K562 (cell line): ENCODE measurements around the gene DEFB110. TPM values are rescaled to one million over a fixed set of nuclear protein-coding genes. Genes with fewer than 3 reads are reported as not detected.

Experiments used
- ATAC-seq: fragments of 200-7000 bp; cut with Tn5 transposase; 3 replicates; pipeline ENCODE4 v1.9.1; 2020; ENCODE audit warnings: moderate library complexity
- BruUV-seq: library from RNA; stranded (reverse); fragments of 400-500 nt; replicated peaks from 2 replicates; lab custom pipeline; 2021; lab: Mats Ljungman, UMichigan
- CTCF ChIA-PET: fragments of 300-600 bp; formaldehyde crosslinking; extraction: SDS; loops from one replicate; lab custom pipeline; 2021; ENCODE audit warnings: low intra/inter-chr PET ratio; lab: Yijun Ruan, JAX
- POLR2A ChIA-PET: fragments of 300-600, 350-650 bp; sonication (Branson Sonifier 250); formaldehyde crosslinking; extraction: SDS; loops from one replicate; lab custom pipeline; 2021; ENCODE audit warnings: antibody characterized with exemption, inconsistent platforms; lab: Yijun Ruan, JAX
- DNase-seq, 4 experiments: peaks; one replicate each; pipeline versions ENCODE4 v3.0.0 to v3.0.0-alpha.2; 2011 to 2018; ENCODE audit warnings: low spot score in 3 of 4, mixed read lengths in 3 of 4; ENCODE audit errors: extremely low read depth in 1 of 4
- FAIRE-seq: peaks from 2 replicates; lab custom pipeline; 2011; peaks lifted over from hg19 to GRCh38; lab: Jason Lieb, UNC
- H2AFZ ChIP-seq: 2 replicates; pipeline ENCODE4 v1.6.0; 2011; ENCODE audit warnings: low read depth, low read length, control low read depth, inconsistent platforms
- H3K27ac ChIP-seq: fragments of 200-600 bp; 3 replicates; pipeline ENCODE4 v1.8.0; 2011; ENCODE audit warnings: low read depth, mild to moderate bottlenecking, control low read depth, inconsistent platforms, low read length, moderate library complexity, mixed read lengths; ENCODE audit errors: extremely low read depth
- H3K27me3 ChIP-seq, 2 experiments: fragments of 300-600 bp in 1 of 2; 2 replicates in 1 of 2; 3 replicates in 1 of 2; pipeline versions ENCODE4 v1.6.0 to v1.8.0; 2011; ENCODE audit warnings: inconsistent platforms in 2 of 2, low read length in 2 of 2, mild to moderate bottlenecking in 1 of 2, mixed read lengths in 1 of 2, moderate library complexity in 1 of 2; ENCODE audit not compliant: control insufficient read depth in 2 of 2, insufficient read depth in 2 of 2
- H3K36me3 ChIP-seq: fragments of 300-600 bp; 3 replicates; pipeline ENCODE4 v1.8.0; 2011; ENCODE audit warnings: mild to moderate bottlenecking, low read length, inconsistent platforms; ENCODE audit not compliant: control insufficient read depth, insufficient read depth
- H3K4me1 ChIP-seq, 2 experiments: fragments of 200-600 bp in 1 of 2; replicated peaks in 1 of 2; 2 replicates in 1 of 2; 3 replicates in 1 of 2; pipeline versions ENCODE4 v1.5.1 to v1.8.0; 2011; ENCODE audit warnings: inconsistent platforms in 2 of 2, low read length in 2 of 2, mild to moderate bottlenecking in 1 of 2, mixed read lengths in 1 of 2, moderate library complexity in 1 of 2; ENCODE audit not compliant: control insufficient read depth in 2 of 2, insufficient read depth in 2 of 2
- H3K4me2 ChIP-seq: 2 replicates; pipeline ENCODE4 v1.6.1; 2011; ENCODE audit warnings: low read length, control low read depth, inconsistent platforms, mixed read lengths; ENCODE audit not compliant: insufficient read depth
- H3K4me3 ChIP-seq: fragments of 200-600 bp; sonication (generic), shearing (Covaris generic); 2 replicates; pipeline ENCODE4 v1.5.1; 2016; ENCODE audit warnings: control low read depth, inconsistent platforms
- H3K79me2 ChIP-seq: fragments of 200-600 bp; 3 replicates; pipeline ENCODE4 v1.8.0; 2011; ENCODE audit warnings: low read length, inconsistent platforms; ENCODE audit not compliant: control insufficient read depth, insufficient read depth
- H3K9ac ChIP-seq, 2 experiments: 2 replicates each; pipeline versions ENCODE4 v1.6.0 to v1.6.1; 2011; ENCODE audit warnings: low read depth in 2 of 2, low read length in 2 of 2, control low read depth in 1 of 2, inconsistent platforms in 1 of 2, mild to moderate bottlenecking in 1 of 2, mixed read lengths in 1 of 2; ENCODE audit not compliant: insufficient read depth in 1 of 2
- H3K9me1 ChIP-seq: one replicate; pipeline ENCODE4 v1.6.0; 2011; ENCODE audit warnings: inconsistent platforms, mild to moderate bottlenecking, low read length, moderate library complexity; ENCODE audit not compliant: control insufficient read depth, insufficient read depth
- H3K9me3 ChIP-seq: replicated peaks from 2 replicates; pipeline ENCODE4 v1.5.1; 2011; ENCODE audit warnings: low read depth, low read length, inconsistent platforms; ENCODE audit not compliant: control insufficient read depth, insufficient read depth
- H4K20me1 ChIP-seq: replicated peaks from 2 replicates; pipeline ENCODE4 v1.6.1; 2011; ENCODE audit warnings: low read length, inconsistent platforms, mixed read lengths; ENCODE audit not compliant: control insufficient read depth, insufficient read depth
- GATA2 ChIP-seq: sonication (generic); formaldehyde crosslinking; IDR thresholded peaks from 2 replicates; pipeline ENCODE4 v1.4.0; 2020; ENCODE audit warnings: mild to moderate bottlenecking, missing genetic modification reagents
- HNRNPL ChIP-seq: fragments of 200-400 bp; formaldehyde crosslinking; IDR thresholded peaks from 2 replicates; pipeline ENCODE4 v1.6.1; 2017; ENCODE audit warnings: low read depth, mild to moderate bottlenecking, low read length
- MCM7 ChIP-seq, 2 experiments: fragments of 450-650 bp; IDR thresholded peaks; 2 replicates each; pipeline ENCODE4 v1.6.1; 2016 to 2018
- NCOA2 ChIP-seq, 2 experiments: fragments of 450-650 bp; IDR thresholded peaks; 2 replicates each; pipeline ENCODE4 v1.6.1; 2018; ENCODE audit warnings: mild to moderate bottlenecking in 2 of 2, moderate library complexity in 1 of 2; ENCODE audit not compliant: partially characterized antibody in 2 of 2
- NFIC ChIP-seq: fragments of 450-650 bp; IDR thresholded peaks from 2 replicates; pipeline ENCODE4 v1.6.1; 2017; ENCODE audit warnings: mild to moderate bottlenecking, inconsistent platforms
- NFXL1 ChIP-seq: fragments of 450-650 bp; formaldehyde crosslinking; IDR thresholded peaks from 2 replicates; pipeline ENCODE4 v1.4.0; 2021; ENCODE audit warnings: mild to moderate bottlenecking
- POLR2A ChIP-seq: fragments of 450-650 bp; conservative IDR thresholded peaks from 2 replicates; pipeline ENCODE4 v1.6.1; 2016
- RBM14 ChIP-seq: fragments of 200-400 bp; formaldehyde crosslinking; IDR thresholded peaks from 2 replicates; pipeline ENCODE4 v1.6.1; 2018; ENCODE audit warnings: low read depth, mild to moderate bottlenecking, low read length, moderate library complexity, borderline replicate concordance; ENCODE audit not compliant: insufficient read depth
- ZNF239 ChIP-seq: fragments of 250-450 bp; sonication (Bioruptor Pico); IDR thresholded peaks from 2 replicates; pipeline ENCODE4 v1.4.0; 2020; ENCODE audit warnings: mild to moderate bottlenecking
- WGBS: fragments of 100-300 bp; shearing (Covaris generic); methylation state at CpG from one replicate; pipeline ENCODE4 v1.1.6; 2016; ENCODE audit warnings: low coverage, mixed read lengths; ENCODE audit not compliant: insufficient coverage; ENCODE audit errors: missing lambda C conversion rate; 5-methylcytosine and 5-hydroxymethylcytosine counted together
- in situ Hi-C: fragments of 300-500 bp; cut with MboI; formaldehyde crosslinking; loops from 4 replicates; pipeline ENCODE4 v1.15.0; 2018; ENCODE audit warnings: inconsistent platforms, mixed read lengths
- intact Hi-C: fragments of 100-400 bp; cut with micrococcal nuclease; formaldehyde crosslinking; loops from 2 replicates; pipeline ENCODE4 v1.14.2; 2022
- polyA plus RNA-seq, 8 experiments: library from polyadenylated mRNA; depleted of rRNA in 4 of 8; stranded (reverse) in 5 of 8; unstranded in 3 of 8; fragments of >200 nt; fragmentation: Nextera tagmentation in 2 of 8; fragmentation: Illumina TruSeq in 1 of 8; extraction: Ambion mirVana in 2 of 8; extraction: Trizol in 1 of 8; gene quantifications; 2 replicates each; pipeline versions ENCODE4 v1.2.1 to v1.2.3, GENCODE V29; 2011 to 2014; ENCODE audit warnings: inconsistent platforms in 1 of 8, missing spikeins in 1 of 8
- total RNA-seq, 7 experiments: library from RNA; depleted of rRNA in 6 of 7; stranded (reverse); fragments of >200 nt in 6 of 7; fragmentation: Illumina TruSeq in 2 of 7; extraction: Trizol in 2 of 7; gene quantifications; 2 replicates each; pipeline versions ENCODE4 v1.2.1 to v1.2.3, GENCODE V29; 2011 to 2021; ENCODE audit warnings: low replicate concordance in 1 of 7
- TF ChIP-seq, protein P1 (sequence below): sonication (generic); formaldehyde crosslinking; IDR thresholded peaks from 2 replicates; pipeline ENCODE4 v1.8.1; 2022; ENCODE audit warnings: missing genetic modification reagents
- TF ChIP-seq, protein P2 (sequence below): sonication (generic); formaldehyde crosslinking; IDR thresholded peaks from 2 replicates; pipeline ENCODE4 v1.9.0; 2022; ENCODE audit warnings: mild to moderate bottlenecking, missing genetic modification reagents
- TF ChIP-seq, protein P3 (sequence below): sonication (generic); formaldehyde crosslinking; IDR thresholded peaks from 2 replicates; pipeline ENCODE4 v1.8.0; 2022; ENCODE audit warnings: mild to moderate bottlenecking, missing genetic modification reagents
- TF ChIP-seq, protein P4 (sequence below): fragments of 150-350 bp; IDR thresholded peaks from 2 replicates; pipeline ENCODE4 v1.6.1; 2014; ENCODE audit warnings: low read depth, mild to moderate bottlenecking, low read length, borderline replicate concordance

DEFB110 gene
- total and polyA plus RNA-seq, 9 of the 15 experiments (the other 6 are each of a cell fraction or from before 2014, with no cell fraction given) = not detected

DNA sequence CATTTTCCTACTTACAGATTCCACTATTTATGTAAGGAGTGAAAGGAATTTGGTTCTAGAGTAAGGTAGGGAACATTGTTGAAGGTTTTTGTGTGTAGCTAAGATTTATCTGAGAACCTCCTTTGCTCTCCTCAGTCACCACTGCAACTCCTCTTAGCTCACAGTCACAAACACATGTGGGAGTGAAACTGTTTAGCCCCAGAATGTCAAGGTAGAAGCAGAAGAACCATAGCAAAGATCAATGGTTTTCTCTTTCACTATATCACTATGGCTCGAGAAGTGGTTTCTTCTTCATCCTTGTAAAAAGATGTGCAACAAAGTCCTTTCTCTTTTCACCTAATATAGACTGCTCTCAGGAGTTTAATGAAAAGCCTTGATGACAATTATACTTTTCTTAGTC is 34.4 kb upstream of the DEFB110 start (continued):
- TF ChIP-seq, protein P1, sequence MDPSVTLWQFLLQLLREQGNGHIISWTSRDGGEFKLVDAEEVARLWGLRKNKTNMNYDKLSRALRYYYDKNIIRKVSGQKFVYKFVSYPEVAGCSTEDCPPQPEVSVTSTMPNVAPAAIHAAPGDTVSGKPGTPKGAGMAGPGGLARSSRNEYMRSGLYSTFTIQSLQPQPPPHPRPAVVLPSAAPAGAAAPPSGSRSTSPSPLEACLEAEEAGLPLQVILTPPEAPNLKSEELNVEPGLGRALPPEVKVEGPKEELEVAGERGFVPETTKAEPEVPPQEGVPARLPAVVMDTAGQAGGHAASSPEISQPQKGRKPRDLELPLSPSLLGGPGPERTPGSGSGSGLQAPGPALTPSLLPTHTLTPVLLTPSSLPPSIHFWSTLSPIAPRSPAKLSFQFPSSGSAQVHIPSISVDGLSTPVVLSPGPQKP (CRISPR knock-in tag) = no peak
- TF ChIP-seq POLR2A (no peak), HNRNPL (no peak)

DNA sequence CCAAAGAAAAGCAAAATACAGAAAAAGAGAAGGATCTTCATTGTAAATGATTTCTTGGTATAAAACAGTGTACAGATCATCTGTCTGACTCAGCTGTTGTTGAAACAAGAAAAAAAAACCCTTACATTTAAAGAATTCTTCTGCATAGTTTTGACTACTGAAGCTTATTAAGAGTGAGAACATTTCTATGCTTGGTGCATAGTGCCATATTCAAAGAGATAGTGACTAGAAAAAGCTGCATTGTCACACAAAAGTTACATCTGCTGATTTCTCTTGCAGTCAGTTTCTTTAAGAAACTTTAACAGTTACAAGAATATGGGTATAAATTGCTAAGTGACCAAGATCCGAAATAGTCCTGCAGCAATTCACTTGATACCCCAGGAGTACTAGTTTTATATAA is 28.0 kb upstream of the DEFB110 start, which contains the start of gene DEFB112:
DEFB112 (minus strand) TSS at position 101 of the 400 bp plus-strand sequence; CDS start at position 41, 60 bp downstream.
- Histone ChIP-seq H3K79me2 (no peaks in the 10 kb centered on the region), H3K9me3 (no peaks in the 10 kb centered on the region), H2AFZ (no peak within 1 kb of the TSS), H3K4me3 (no peak within 1 kb of the TSS), H3K4me2 (no peak within 1 kb of the TSS), H3K4me1 (no peaks in the 10 kb centered on the region), H3K27me3 (no peaks in the 10 kb centered on the region), H3K27ac (no peak within 1 kb of the TSS), H3K36me3 (no peaks in the 10 kb centered on the region), H4K20me1 (no peaks in the 10 kb centered on the region), H3K9me1 (no peaks in the 10 kb centered on the region), H3K9ac (no peak within 1 kb of the TSS)
- in situ Hi-C loops = no loop called here
- BruUV-seq = no TSS peak
- ChIA-PET CTCF (no interaction called here), POLR2A (interaction anchor here (0.5 kb wide), 1 partner anchor 19 kb away, joined by 3 read pairs; no protein-coding TSS in a partner anchor)
- no peak for TF ChIP-seq NCOA2 (IDR thresholded peaks at IDR 0.05; ENCODE audit: partially characterized antibody in 2 of 2)
- TF ChIP-seq ZNF239 (CRISPR knock-in tag) = no peak
- no peak for TF ChIP-seq MCM7 (IDR thresholded peaks at IDR 0.05)
- no peak for TF ChIP-seq RBM14
- TF ChIP-seq, protein P2, sequence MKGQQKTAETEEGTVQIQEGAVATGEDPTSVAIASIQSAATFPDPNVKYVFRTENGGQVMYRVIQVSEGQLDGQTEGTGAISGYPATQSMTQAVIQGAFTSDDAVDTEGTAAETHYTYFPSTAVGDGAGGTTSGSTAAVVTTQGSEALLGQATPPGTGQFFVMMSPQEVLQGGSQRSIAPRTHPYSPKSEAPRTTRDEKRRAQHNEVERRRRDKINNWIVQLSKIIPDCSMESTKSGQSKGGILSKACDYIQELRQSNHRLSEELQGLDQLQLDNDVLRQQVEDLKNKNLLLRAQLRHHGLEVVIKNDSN (CRISPR knock-in tag) = no peak
- TF ChIP-seq, protein P3, sequence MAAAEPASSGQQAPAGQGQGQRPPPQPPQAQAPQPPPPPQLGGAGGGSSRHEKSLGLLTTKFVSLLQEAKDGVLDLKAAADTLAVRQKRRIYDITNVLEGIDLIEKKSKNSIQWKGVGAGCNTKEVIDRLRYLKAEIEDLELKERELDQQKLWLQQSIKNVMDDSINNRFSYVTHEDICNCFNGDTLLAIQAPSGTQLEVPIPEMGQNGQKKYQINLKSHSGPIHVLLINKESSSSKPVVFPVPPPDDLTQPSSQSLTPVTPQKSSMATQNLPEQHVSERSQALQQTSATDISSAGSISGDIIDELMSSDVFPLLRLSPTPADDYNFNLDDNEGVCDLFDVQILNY = no peak
- TF ChIP-seq, protein P4, sequence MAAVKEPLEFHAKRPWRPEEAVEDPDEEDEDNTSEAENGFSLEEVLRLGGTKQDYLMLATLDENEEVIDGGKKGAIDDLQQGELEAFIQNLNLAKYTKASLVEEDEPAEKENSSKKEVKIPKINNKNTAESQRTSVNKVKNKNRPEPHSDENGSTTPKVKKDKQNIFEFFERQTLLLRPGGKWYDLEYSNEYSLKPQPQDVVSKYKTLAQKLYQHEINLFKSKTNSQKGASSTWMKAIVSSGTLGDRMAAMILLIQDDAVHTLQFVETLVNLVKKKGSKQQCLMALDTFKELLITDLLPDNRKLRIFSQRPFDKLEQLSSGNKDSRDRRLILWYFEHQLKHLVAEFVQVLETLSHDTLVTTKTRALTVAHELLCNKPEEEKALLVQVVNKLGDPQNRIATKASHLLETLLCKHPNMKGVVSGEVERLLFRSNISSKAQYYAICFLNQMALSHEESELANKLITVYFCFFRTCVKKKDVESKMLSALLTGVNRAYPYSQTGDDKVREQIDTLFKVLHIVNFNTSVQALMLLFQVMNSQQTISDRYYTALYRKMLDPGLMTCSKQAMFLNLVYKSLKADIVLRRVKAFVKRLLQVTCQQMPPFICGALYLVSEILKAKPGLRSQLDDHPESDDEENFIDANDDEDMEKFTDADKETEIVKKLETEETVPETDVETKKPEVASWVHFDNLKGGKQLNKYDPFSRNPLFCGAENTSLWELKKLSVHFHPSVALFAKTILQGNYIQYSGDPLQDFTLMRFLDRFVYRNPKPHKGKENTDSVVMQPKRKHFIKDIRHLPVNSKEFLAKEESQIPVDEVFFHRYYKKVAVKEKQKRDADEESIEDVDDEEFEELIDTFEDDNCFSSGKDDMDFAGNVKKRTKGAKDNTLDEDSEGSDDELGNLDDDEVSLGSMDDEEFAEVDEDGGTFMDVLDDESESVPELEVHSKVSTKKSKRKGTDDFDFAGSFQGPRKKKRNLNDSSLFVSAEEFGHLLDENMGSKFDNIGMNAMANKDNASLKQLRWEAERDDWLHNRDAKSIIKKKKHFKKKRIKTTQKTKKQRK = no peak
- no peak for TF ChIP-seq NFXL1 (CRISPR knock-in tag)
- TF ChIP-seq NFIC = no peak
- TF ChIP-seq GATA2 (CRISPR knock-in tag) = no peak
- WGBS = 0% methylated on average over 1 of the region's 1 CpG
- FAIRE-seq (no peak), DNase-seq (no peak), ATAC-seq (no peak)
- intact Hi-C loops = no loop called here
